Measurements from ENCODE around the gene LETMD1. TPM values are rescaled to one million over a fixed set of nuclear protein-coding genes. Genes with fewer than 3 reads are reported as not detected.

LETMD1 gene
- total and polyA plus RNA-seq, 2 donors (not counting 3 experiments of a cell fraction or from before 2014, with no cell fraction given), result 38.9 to 47.7 TPM

DNA sequence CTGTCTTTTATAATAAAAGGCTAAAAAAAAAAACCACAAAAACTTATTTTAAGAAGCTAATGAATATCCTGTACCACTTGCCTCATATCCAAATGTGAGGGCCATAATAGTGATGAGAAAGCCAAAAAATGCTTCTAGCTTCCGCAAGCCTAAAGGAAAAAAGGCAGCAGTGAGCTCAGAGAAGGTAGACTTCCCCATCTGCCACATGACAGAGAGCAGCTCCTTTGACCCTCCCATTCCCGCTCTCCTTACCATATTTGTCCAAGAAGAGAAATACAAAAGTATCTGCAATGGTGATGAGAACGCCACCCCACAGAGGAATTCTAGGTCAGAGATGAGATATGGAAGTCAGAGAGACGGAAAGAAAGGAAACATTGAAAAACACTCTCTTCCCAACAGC is 49.0 kb upstream of the LETMD1 start:
- Histone ChIP-seq H3K27ac (ENCODE audit: insufficient read depth, low read depth, low read length) (no peak overlapping the region), H3K36me3 (ENCODE audit: control insufficient read depth in 2 of 2, extremely low read depth in 1 of 2, insufficient read depth in 2 of 2, low read length in 2 of 2) (peaks cover 5 to 6% of the 10 kb centered on the region in 2 experiments), H3K27me3 (ENCODE audit: control insufficient read depth in 2 of 2, insufficient read depth in 2 of 2, low read length in 2 of 2) (no peaks in the 10 kb centered on the region), H3K9me3 (replicated peaks; ENCODE audit: control insufficient read depth, insufficient read depth, low read length) (no peaks in the 10 kb centered on the region), H2AFZ (ENCODE audit: low read depth, low read length) (no peak overlapping the region), H3K9ac (replicated peaks; ENCODE audit: extremely low read depth, insufficient read depth, low read length) (no peak overlapping the region), H3K4me3 (replicated peaks in 1 of 3; ENCODE audit: insufficient read depth in 1 of 3, low read depth in 1 of 3, low read length in 3 of 3) (no peak overlapping the region), H4K20me1 (replicated peaks; ENCODE audit: control insufficient read depth, extremely low read depth, insufficient read depth, low read length) (no peaks in the 10 kb centered on the region), H3K4me2 (ENCODE audit: insufficient read depth, low read length) (no peak overlapping the region), H3K9me1 (replicated peaks; ENCODE audit: control insufficient read depth, extremely low read depth, insufficient read depth, low read length) (no peaks in the 10 kb centered on the region), H3K4me1 (ENCODE audit: control insufficient read depth, extremely low read depth, insufficient read depth, low read length) (no peaks in the 10 kb centered on the region), H3K79me2 (ENCODE audit: control insufficient read depth, insufficient read depth, low read length) (no peaks in the 10 kb centered on the region)
- intact Hi-C loops (cut with micrococcal nuclease) (no loop called here), dilution Hi-C loops (cut with MboI; ENCODE audit: extremely low pct_ligation_motif_present, low sequenced_read_pairs) (no loop called here)
- TF ChIP-seq JUN (IDR thresholded peaks at IDR 0.05; ENCODE audit: borderline replicate concordance, insufficient read depth, insufficient read length, low read depth), result no peak
- TF ChIP-seq GATA2 (IDR thresholded peaks at IDR 0.05; ENCODE audit: insufficient read depth, insufficient read length, low read depth, low read length), result no peak
- no peak for TF ChIP-seq POLR2AphosphoS5 (IDR thresholded peaks at IDR 0.05; ENCODE audit: insufficient read depth, low read depth, low read length)
- no peak for TF ChIP-seq MYC (IDR thresholded peaks at IDR 0.05; ENCODE audit: low read depth, low read length)
- TF ChIP-seq, protein P1, sequence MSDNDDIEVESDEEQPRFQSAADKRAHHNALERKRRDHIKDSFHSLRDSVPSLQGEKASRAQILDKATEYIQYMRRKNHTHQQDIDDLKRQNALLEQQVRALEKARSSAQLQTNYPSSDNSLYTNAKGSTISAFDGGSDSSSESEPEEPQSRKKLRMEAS (IDR thresholded peaks at IDR 0.05; ENCODE audit: insufficient read depth, insufficient read length), result no peak
- no peak for TF ChIP-seq EZH2 (IDR thresholded peaks at IDR 0.05; ENCODE audit: borderline replicate concordance, low read depth, low read length, severe bottlenecking)
- no peak for TF ChIP-seq FOS (IDR thresholded peaks at IDR 0.05; ENCODE audit: borderline replicate concordance, insufficient read depth, low read length)
- no peak for TF ChIP-seq CTCF (IDR thresholded peaks at IDR 0.05; ENCODE audit: extremely low read depth in 1 of 2, insufficient read depth in 1 of 2, low read depth in 1 of 2, low read length in 2 of 2)
- no peak for TF ChIP-seq POLR2A (IDR thresholded peaks at IDR 0.05; ENCODE audit: low read depth, low read length)
- ChIA-PET CTCF (interaction anchor here (0.9 to 1.3 kb wide), 5 partner anchors 9 to 342 kb away, joined by 3 to 5 read pairs (median 3); no protein-coding TSS in a partner anchor), POLR2A (no interaction called here)
- FAIRE-seq, result no peak
- BruUV-seq (replicated peaks), result no TSS peak
- DNase-seq (ENCODE audit: low read depth, low spot score), result no peak

All from endothelial cell of umbilical vein (primary cell).